H1 (cell line): Measurements from ENCODE around the gene STEAP1. TPM values are rescaled to one million over a fixed set of nuclear protein-coding genes. Genes with fewer than 3 reads are reported as not detected.

Experiments used
- polyA plus RNA-seq, 7 experiments: library from polyadenylated mRNA; depleted of rRNA in 3 of 7; stranded (reverse) in 5 of 7; unstranded in 2 of 7; fragments of >200 nt in 5 of 7; fragments of 200-250 nt in 2 of 7; gene quantifications; 1 replicate in 5 of 7; 2 replicates in 1 of 7; 4 replicates in 1 of 7; pipeline versions ENCODE4 v1.2.1 to v1.2.3, GENCODE V29; 2011 to 2013; ENCODE audit warnings: missing spikeins in 2 of 7, mixed read lengths in 2 of 7
- total RNA-seq: library from RNA; stranded (reverse); fragmentation: NEBNext Ultra II Directional; extraction: Animal tissue kit (Norgen Biotek cat#: 25700); gene quantifications from 2 replicates; pipeline ENCODE4 v1.2.1, GENCODE V29; 2021
- TF ChIP-seq, protein P1 (sequence below): fragments of 300-600 bp; sonication (generic); IDR thresholded peaks from 2 replicates; pipeline ENCODE4 v1.7.1; 2012; ENCODE audit warnings: low read length, moderate library complexity, mild to moderate bottlenecking, inconsistent platforms; ENCODE audit not compliant: insufficient replicate concordance

The STEAP1 gene
- total and polyA plus RNA-seq, 2 of the 8 experiments (the other 6 are each of a cell fraction or from before 2014, with no cell fraction given), result 9.2 to 9.5 TPM

DNA sequence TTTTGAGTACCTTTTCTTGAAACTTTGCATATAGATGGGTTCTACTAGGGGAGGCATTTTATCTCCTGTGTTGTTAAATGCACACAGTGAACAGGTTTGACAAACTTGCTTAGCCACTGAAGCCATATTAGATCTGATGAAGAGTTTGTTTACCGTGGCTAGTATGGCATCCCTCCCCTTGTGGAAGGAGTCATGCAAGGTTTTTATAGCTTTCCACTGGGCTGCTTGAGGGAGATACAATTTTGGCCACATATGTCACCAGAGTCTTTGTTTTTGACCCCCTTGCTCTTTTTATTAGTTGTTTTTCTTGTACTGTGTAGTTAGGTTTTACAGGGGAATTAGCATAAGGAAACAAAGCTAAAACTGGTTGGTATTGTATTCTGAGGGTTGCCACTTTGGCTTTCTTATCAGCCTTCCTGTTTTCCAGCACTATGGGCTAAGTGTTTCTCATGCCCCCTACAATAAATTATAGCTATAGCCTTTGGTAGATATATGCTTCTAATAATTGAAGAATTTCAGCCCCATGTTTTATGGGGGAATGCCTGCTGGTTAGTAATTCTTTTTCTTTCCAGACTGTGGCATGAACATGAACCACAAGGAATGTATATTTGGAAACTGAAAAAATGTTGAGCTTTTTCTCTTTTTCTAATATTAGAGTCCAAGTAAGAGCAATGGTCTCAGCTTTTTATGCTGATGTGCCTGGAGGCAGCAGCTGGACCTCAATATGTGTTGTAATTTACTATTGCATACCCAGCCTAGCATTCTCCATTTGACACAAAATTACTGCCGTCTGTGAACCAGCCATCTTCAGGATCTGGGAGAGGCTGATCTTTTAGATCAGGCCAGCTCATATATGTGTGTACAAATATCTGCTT is 38.8 kb downstream of the STEAP1 start (continued):
- TF ChIP-seq, protein P1, sequence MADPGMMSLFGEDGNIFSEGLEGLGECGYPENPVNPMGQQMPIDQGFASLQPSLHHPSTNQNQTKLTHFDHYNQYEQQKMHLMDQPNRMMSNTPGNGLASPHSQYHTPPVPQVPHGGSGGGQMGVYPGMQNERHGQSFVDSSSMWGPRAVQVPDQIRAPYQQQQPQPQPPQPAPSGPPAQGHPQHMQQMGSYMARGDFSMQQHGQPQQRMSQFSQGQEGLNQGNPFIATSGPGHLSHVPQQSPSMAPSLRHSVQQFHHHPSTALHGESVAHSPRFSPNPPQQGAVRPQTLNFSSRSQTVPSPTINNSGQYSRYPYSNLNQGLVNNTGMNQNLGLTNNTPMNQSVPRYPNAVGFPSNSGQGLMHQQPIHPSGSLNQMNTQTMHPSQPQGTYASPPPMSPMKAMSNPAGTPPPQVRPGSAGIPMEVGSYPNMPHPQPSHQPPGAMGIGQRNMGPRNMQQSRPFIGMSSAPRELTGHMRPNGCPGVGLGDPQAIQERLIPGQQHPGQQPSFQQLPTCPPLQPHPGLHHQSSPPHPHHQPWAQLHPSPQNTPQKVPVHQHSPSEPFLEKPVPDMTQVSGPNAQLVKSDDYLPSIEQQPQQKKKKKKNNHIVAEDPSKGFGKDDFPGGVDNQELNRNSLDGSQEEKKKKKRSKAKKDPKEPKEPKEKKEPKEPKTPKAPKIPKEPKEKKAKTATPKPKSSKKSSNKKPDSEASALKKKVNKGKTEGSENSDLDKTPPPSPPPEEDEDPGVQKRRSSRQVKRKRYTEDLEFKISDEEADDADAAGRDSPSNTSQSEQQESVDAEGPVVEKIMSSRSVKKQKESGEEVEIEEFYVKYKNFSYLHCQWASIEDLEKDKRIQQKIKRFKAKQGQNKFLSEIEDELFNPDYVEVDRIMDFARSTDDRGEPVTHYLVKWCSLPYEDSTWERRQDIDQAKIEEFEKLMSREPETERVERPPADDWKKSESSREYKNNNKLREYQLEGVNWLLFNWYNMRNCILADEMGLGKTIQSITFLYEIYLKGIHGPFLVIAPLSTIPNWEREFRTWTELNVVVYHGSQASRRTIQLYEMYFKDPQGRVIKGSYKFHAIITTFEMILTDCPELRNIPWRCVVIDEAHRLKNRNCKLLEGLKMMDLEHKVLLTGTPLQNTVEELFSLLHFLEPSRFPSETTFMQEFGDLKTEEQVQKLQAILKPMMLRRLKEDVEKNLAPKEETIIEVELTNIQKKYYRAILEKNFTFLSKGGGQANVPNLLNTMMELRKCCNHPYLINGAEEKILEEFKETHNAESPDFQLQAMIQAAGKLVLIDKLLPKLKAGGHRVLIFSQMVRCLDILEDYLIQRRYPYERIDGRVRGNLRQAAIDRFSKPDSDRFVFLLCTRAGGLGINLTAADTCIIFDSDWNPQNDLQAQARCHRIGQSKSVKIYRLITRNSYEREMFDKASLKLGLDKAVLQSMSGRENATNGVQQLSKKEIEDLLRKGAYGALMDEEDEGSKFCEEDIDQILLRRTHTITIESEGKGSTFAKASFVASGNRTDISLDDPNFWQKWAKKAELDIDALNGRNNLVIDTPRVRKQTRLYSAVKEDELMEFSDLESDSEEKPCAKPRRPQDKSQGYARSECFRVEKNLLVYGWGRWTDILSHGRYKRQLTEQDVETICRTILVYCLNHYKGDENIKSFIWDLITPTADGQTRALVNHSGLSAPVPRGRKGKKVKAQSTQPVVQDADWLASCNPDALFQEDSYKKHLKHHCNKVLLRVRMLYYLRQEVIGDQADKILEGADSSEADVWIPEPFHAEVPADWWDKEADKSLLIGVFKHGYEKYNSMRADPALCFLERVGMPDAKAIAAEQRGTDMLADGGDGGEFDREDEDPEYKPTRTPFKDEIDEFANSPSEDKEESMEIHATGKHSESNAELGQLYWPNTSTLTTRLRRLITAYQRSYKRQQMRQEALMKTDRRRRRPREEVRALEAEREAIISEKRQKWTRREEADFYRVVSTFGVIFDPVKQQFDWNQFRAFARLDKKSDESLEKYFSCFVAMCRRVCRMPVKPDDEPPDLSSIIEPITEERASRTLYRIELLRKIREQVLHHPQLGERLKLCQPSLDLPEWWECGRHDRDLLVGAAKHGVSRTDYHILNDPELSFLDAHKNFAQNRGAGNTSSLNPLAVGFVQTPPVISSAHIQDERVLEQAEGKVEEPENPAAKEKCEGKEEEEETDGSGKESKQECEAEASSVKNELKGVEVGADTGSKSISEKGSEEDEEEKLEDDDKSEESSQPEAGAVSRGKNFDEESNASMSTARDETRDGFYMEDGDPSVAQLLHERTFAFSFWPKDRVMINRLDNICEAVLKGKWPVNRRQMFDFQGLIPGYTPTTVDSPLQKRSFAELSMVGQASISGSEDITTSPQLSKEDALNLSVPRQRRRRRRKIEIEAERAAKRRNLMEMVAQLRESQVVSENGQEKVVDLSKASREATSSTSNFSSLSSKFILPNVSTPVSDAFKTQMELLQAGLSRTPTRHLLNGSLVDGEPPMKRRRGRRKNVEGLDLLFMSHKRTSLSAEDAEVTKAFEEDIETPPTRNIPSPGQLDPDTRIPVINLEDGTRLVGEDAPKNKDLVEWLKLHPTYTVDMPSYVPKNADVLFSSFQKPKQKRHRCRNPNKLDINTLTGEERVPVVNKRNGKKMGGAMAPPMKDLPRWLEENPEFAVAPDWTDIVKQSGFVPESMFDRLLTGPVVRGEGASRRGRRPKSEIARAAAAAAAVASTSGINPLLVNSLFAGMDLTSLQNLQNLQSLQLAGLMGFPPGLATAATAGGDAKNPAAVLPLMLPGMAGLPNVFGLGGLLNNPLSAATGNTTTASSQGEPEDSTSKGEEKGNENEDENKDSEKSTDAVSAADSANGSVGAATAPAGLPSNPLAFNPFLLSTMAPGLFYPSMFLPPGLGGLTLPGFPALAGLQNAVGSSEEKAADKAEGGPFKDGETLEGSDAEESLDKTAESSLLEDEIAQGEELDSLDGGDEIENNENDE, result no peak
